Stimulated activated CD8-positive, alpha-beta memory T cell treated with anti-CD3 and anti-CD28 coated beads, Interleukin-4, amount 100 ng/mL, for 24 hours (primary cell): ENCODE results near the gene MICB.
"Not testable (repeated sequence)": the region's sequence is repeated elsewhere in the genome, so short reads cannot be mapped to it uniquely, and the experiment has no call there.

ENCODE experiments used
- DNase-seq: peaks from one replicate; pipeline ENCODE4 v3.0.0-alpha.2; 2020; ENCODE audit warnings: low read depth

Gene MICB

GRCh38 chr6:31509036-31509435 is 11.1 kb downstream of the MICB start:
- DNase-seq, result not testable (repeated sequence)

- no peak for DNase-seq
These were observed 12.1 kb downstream of the MICB start for GRCh38 chr6:31510007-31510406.

- no peak for DNase-seq
These were observed 15.7 kb downstream of the MICB start for GRCh38 chr6:31513456-31514165.

- DNase-seq, result no peak
These were observed 23.9 kb downstream of the MICB start for GRCh38 chr6:31521835-31522234.

- DNase-seq, result no peak
These were observed 27.6 kb downstream of the MICB start for GRCh38 chr6:31525553-31525931.

GRCh38 chr6:31525932-31526591 is 28.1 kb downstream of the MICB start:
- no peak for DNase-seq

- no peak for DNase-seq
These were observed 30.4 kb downstream of the MICB start for GRCh38 chr6:31528307-31528777.

- no peak for DNase-seq
These were observed 30.9 kb downstream of the MICB start, which contains the start of gene MCCD1 for GRCh38 chr6:31528821-31529328. Gene MCCD1, plus strand, starts transcription at chr6:31528962. Its CDS starts 53 bp downstream, at chr6:31529015.

- DNase-seq, result no peak
These were observed 31.6 kb downstream of the MICB start for GRCh38 chr6:31529329-31530150.

GRCh38 chr6:31530659-31531058 is 32.7 kb downstream of the MICB start:
- DNase-seq, result no peak

- no peak for DNase-seq
These were observed 33.2 kb downstream of the MICB start for GRCh38 chr6:31531162-31531561.

- DNase-seq, result no peak
These were observed 34.1 kb downstream of the MICB start for GRCh38 chr6:31531771-31532643.

- DNase-seq, result no peak
These were observed 34.9 kb downstream of the MICB start for GRCh38 chr6:31532644-31533454.

- no peak for DNase-seq
These were observed 35.5 kb downstream of the MICB start for GRCh38 chr6:31533455-31533841.

- no peak for DNase-seq
These were observed 36.1 kb downstream of the MICB start for GRCh38 chr6:31534011-31534410.

- no peak for DNase-seq
These were observed 36.6 kb downstream of the MICB start for GRCh38 chr6:31534521-31535040.

GRCh38 chr6:31535538-31536324 is 37.8 kb downstream of the MICB start:
- DNase-seq, result no peak

GRCh38 chr6:31538805-31539400 is 41.0 kb downstream of the MICB start:
- DNase-seq, result no peak

GRCh38 chr6:31540640-31541039 is 42.7 kb downstream of the MICB start:
- no peak for DNase-seq
